DOHH2 (cell line): ENCODE data around the gene CHCHD6.

ENCODE experiments used
- H3F3A ChIP-seq: fragments of 200-600 bp; sonication (generic), shearing (Covaris generic); 2 replicates; pipeline ENCODE4 v1.6.0; 2016; ENCODE audit warnings: antibody characterized with exemption, mild to moderate bottlenecking; ENCODE audit not compliant: control insufficient read depth, insufficient read depth
- H3K27ac ChIP-seq: fragments of 200-600 bp; sonication (generic); 2 replicates; pipeline ENCODE4 v1.5.1; 2014; ENCODE audit warnings: low read depth, mild to moderate bottlenecking, low read length, moderate library complexity
- H3K27me3 ChIP-seq: fragments of 200-600 bp; sonication (generic); 2 replicates; pipeline ENCODE4 v1.6.1; 2014; ENCODE audit warnings: mild to moderate bottlenecking, low read length, mixed read lengths; ENCODE audit not compliant: control insufficient read depth
- H3K36me3 ChIP-seq: fragments of 200-600 bp; sonication (generic); 2 replicates; pipeline ENCODE4 v1.6.1; 2014; ENCODE audit warnings: mild to moderate bottlenecking, low read length, moderate library complexity, mixed read lengths; ENCODE audit not compliant: control insufficient read depth
- H3K4me1 ChIP-seq: fragments of 200-600 bp; sonication (generic); 2 replicates; pipeline ENCODE4 v1.6.1; 2014; ENCODE audit warnings: mild to moderate bottlenecking, low read length, mixed read lengths; ENCODE audit not compliant: control insufficient read depth
- H3K4me2 ChIP-seq: fragments of 200-600 bp; sonication (generic); 2 replicates; pipeline ENCODE4 v1.6.0; 2014; ENCODE audit warnings: mild to moderate bottlenecking, low read length, moderate library complexity
- H3K4me3 ChIP-seq: fragments of 200-600 bp; sonication (generic); 2 replicates; pipeline ENCODE4 v1.5.1; 2014; ENCODE audit warnings: mild to moderate bottlenecking, low read length, mixed read lengths
- H3K79me2 ChIP-seq: fragments of 200-600 bp; sonication (generic); 2 replicates; pipeline ENCODE4 v1.6.1; 2014; ENCODE audit warnings: mild to moderate bottlenecking, low read length, mixed read lengths; ENCODE audit not compliant: control insufficient read depth
- H3K9me2 ChIP-seq: fragments of 200-600 bp; sonication (generic); replicated peaks from 2 replicates; pipeline ENCODE4 v1.6.1; 2014; ENCODE audit warnings: mild to moderate bottlenecking, low read length, mixed read lengths; ENCODE audit not compliant: control insufficient read depth
- H3K9me3 ChIP-seq: fragments of 200-600 bp; sonication (generic); 2 replicates; pipeline ENCODE4 v1.6.1; 2014; ENCODE audit warnings: antibody characterized with exemption, low read length, mixed read lengths; ENCODE audit not compliant: control insufficient read depth, insufficient read depth
- H4K20me1 ChIP-seq: fragments of 200-600 bp; sonication (generic); 2 replicates; pipeline ENCODE4 v1.6.0; 2014; ENCODE audit warnings: low read depth, mild to moderate bottlenecking, antibody characterized with exemption, low read length, moderate library complexity; ENCODE audit not compliant: control insufficient read depth, insufficient read depth
- CTCF ChIP-seq: fragments of 200-600 bp; sonication (generic); IDR thresholded peaks from one replicate; pipeline ENCODE4 v1.5.1; 2014; ENCODE audit warnings: antibody characterized with exemption, mild to moderate bottlenecking, low read depth, low read length; ENCODE audit not compliant: poor library complexity, severe bottlenecking
- EZH2phosphoT487 ChIP-seq: fragments of 200-600 bp; sonication (generic); IDR thresholded peaks from 2 replicates; pipeline ENCODE4 v1.6.1; 2017; ENCODE audit warnings: borderline replicate concordance, mild to moderate bottlenecking, antibody characterized with exemption, low read length, moderate library complexity, mixed read lengths

The CHCHD6 gene

GRCh38 chr3:127003601-127004280, 299.7 kb downstream of the CHCHD6 start:
- Histone ChIP-seq H4K20me1 (no peaks in the 10 kb centered on the region), H3K4me2 (no peak overlapping the region), H3K36me3 (no peaks in the 10 kb centered on the region), H3K79me2 (no peaks in the 10 kb centered on the region), H3K4me1 (no peaks in the 10 kb centered on the region), H3K9me2 (no peaks in the 10 kb centered on the region), H3K4me3 (no peak overlapping the region), H3K9me3 (no peaks in the 10 kb centered on the region), H3K27me3 (no peaks in the 10 kb centered on the region), H3F3A (no peaks in the 10 kb centered on the region), H3K27ac (no peak overlapping the region)
- no peak for TF ChIP-seq CTCF
- no peak for TF ChIP-seq EZH2phosphoT487

- Histone ChIP-seq H4K20me1 (no peaks in the 10 kb centered on the region), H3K9me3 (no peaks in the 10 kb centered on the region), H3K27ac (no peak overlapping the region), H3K4me3 (no peak overlapping the region), H3K9me2 (no peaks in the 10 kb centered on the region), H3K36me3 (no peaks in the 10 kb centered on the region), H3F3A (no peaks in the 10 kb centered on the region), H3K4me1 (no peaks in the 10 kb centered on the region), H3K79me2 (no peaks in the 10 kb centered on the region), H3K4me2 (no peak overlapping the region), H3K27me3 (no peaks in the 10 kb centered on the region)
- no peak for TF ChIP-seq CTCF
- no peak for TF ChIP-seq EZH2phosphoT487
Measured at GRCh38 chr3:127004641-127005397, 300.8 kb downstream of the CHCHD6 start.

GRCh38 chr3:127005864-127006500, 301.9 kb downstream of the CHCHD6 start:
- TF ChIP-seq EZH2phosphoT487 (no peak), CTCF (no peak)
- Histone ChIP-seq H3F3A (no peaks in the 10 kb centered on the region), H3K9me3 (no peaks in the 10 kb centered on the region), H4K20me1 (no peaks in the 10 kb centered on the region), H3K4me2 (no peak overlapping the region), H3K27ac (no peak overlapping the region), H3K4me1 (no peaks in the 10 kb centered on the region), H3K79me2 (no peaks in the 10 kb centered on the region), H3K27me3 (no peaks in the 10 kb centered on the region), H3K4me3 (no peak overlapping the region), H3K36me3 (no peaks in the 10 kb centered on the region), H3K9me2 (no peaks in the 10 kb centered on the region)
